ENCODE results near the gene BTBD18.
"Not testable (repeated sequence)": the region's sequence is repeated elsewhere in the genome, so short reads cannot be mapped to it uniquely, and the experiment has no call there.

BTBD18 gene

GRCh38 chr11:57727185-57727584 is 24.4 kb downstream of the BTBD18 start:
- DNase-seq, result no peak

- not testable (repeated sequence) for DNase-seq
Observed at GRCh38 chr11:57716726-57717125, 34.9 kb downstream of the BTBD18 start.

- DNase-seq, result no peak
Observed at GRCh38 chr11:57713835-57714234, 37.8 kb downstream of the BTBD18 start.

- peak; percentile 91 for DNase-seq
Observed at GRCh38 chr11:57712256-57713150, 39.1 kb downstream of the BTBD18 start, which contains the start of gene TMX2. Gene TMX2, plus strand, starts transcription at chr11:57712593. Its CDS starts 26 bp downstream, at chr11:57712619.

- DNase-seq, result peak; percentile 79
Observed at GRCh38 chr11:57711414-57712255, 40.0 kb downstream of the BTBD18 start, which contains the start of gene MED19. Gene MED19, minus strand, starts transcription at chr11:57712215. Its CDS starts 36 bp downstream, at chr11:57712179.

- DNase-seq, result no peak
Observed at GRCh38 chr11:57709802-57710367, 41.7 kb downstream of the BTBD18 start.

GRCh38 chr11:57705432-57705831 is 46.2 kb downstream of the BTBD18 start:
- DNase-seq, result not testable (repeated sequence)

- no peak for DNase-seq
Observed at GRCh38 chr11:57704932-57705331, 46.7 kb downstream of the BTBD18 start.

GRCh38 chr11:57703341-57703740 is 48.3 kb downstream of the BTBD18 start:
- no peak for DNase-seq

- DNase-seq, result no peak
Observed at GRCh38 chr11:57700425-57700824, 51.2 kb downstream of the BTBD18 start.

GRCh38 chr11:57699813-57700212 is 51.8 kb downstream of the BTBD18 start:
- no peak for DNase-seq

GRCh38 chr11:57698843-57699365 is 52.7 kb downstream of the BTBD18 start:
- DNase-seq, result no peak
